Measurements from ENCODE around the gene MSGN1.

The MSGN1 gene

GRCh38 chr2:17816396-17817245 is at the start of gene MSGN1:
Gene MSGN1 (plus strand): TSS chr2:17816460. CDS start chr2:17816519, 59 bp downstream.
- H3K9me2 ChIP-seq (ENCODE audit: low read depth, low read length) = no peaks in the 10 kb centered on the region
- no peaks in the 10 kb centered on the region for H3K27me3 ChIP-seq (ENCODE audit: insufficient read depth, low read length)
- H3K27ac ChIP-seq (ENCODE audit: low read depth, low read length, poor library complexity, severe bottlenecking) = no peak within 1 kb of the TSS
- no peaks in the 10 kb centered on the region for H3K4me1 ChIP-seq (ENCODE audit: insufficient read depth, low read length, severe bottlenecking)
- no peak within 1 kb of the TSS for H2AFZ ChIP-seq (ENCODE audit: low read length)
- TF ChIP-seq EZH2 (IDR thresholded peaks at IDR 0.05; ENCODE audit: borderline replicate concordance, low read length) (no peak), CTCF (IDR thresholded peaks at IDR 0.05; ENCODE audit: low read length) (no peak)
- H4K20me1 ChIP-seq (ENCODE audit: insufficient read depth, low read length) = no peaks in the 10 kb centered on the region
- no peaks in the 10 kb centered on the region for H3K36me3 ChIP-seq (ENCODE audit: insufficient read depth, low read length)
- H3K9ac ChIP-seq (ENCODE audit: low read length) = no peak within 1 kb of the TSS
- H3F3A ChIP-seq (ENCODE audit: insufficient read depth, low read length) = no peaks in the 10 kb centered on the region
- no peaks in the 10 kb centered on the region for H3K9me3 ChIP-seq (ENCODE audit: low read length)
- no peak within 1 kb of the TSS for H3K4me2 ChIP-seq (ENCODE audit: low read length)
- H3K79me2 ChIP-seq (ENCODE audit: insufficient read depth, low read length) = no peaks in the 10 kb centered on the region
- H3K4me3 ChIP-seq (ENCODE audit: low read depth, low read length, poor library complexity, severe bottlenecking) = no peak within 1 kb of the TSS

- no peak overlapping the region for H2AFZ ChIP-seq (ENCODE audit: low read length)
- H3K4me2 ChIP-seq (ENCODE audit: low read length) = no peak overlapping the region
- no peak overlapping the region for H3K4me3 ChIP-seq (ENCODE audit: low read depth, low read length, poor library complexity, severe bottlenecking)
- H4K20me1 ChIP-seq (ENCODE audit: insufficient read depth, low read length) = no peaks in the 10 kb centered on the region
- no peaks in the 10 kb centered on the region for H3K79me2 ChIP-seq (ENCODE audit: insufficient read depth, low read length)
- H3K27ac ChIP-seq (ENCODE audit: low read depth, low read length, poor library complexity, severe bottlenecking) = no peak overlapping the region
- no peaks in the 10 kb centered on the region for H3K27me3 ChIP-seq (ENCODE audit: insufficient read depth, low read length)
- H3K9ac ChIP-seq (ENCODE audit: low read length) = no peak overlapping the region
- H3K9me3 ChIP-seq (ENCODE audit: low read length) = no peaks in the 10 kb centered on the region
- no peaks in the 10 kb centered on the region for H3F3A ChIP-seq (ENCODE audit: insufficient read depth, low read length)
- no peaks in the 10 kb centered on the region for H3K9me2 ChIP-seq (ENCODE audit: low read depth, low read length)
- H3K36me3 ChIP-seq (ENCODE audit: insufficient read depth, low read length) = peaks cover 75% of the 10 kb centered on the region
- H3K4me1 ChIP-seq (ENCODE audit: insufficient read depth, low read length, severe bottlenecking) = no peaks in the 10 kb centered on the region
- no peak for TF ChIP-seq EZH2 (IDR thresholded peaks at IDR 0.05; ENCODE audit: borderline replicate concordance, low read length)
- TF ChIP-seq CTCF (IDR thresholded peaks at IDR 0.05; ENCODE audit: low read length) = no peak
Observed at GRCh38 chr2:17768894-17769293, 47.4 kb upstream of the MSGN1 start.

GRCh38 chr2:17771956-17772355 is 44.3 kb upstream of the MSGN1 start:
- TF ChIP-seq CTCF (IDR thresholded peaks at IDR 0.05; ENCODE audit: low read length) = no peak
- TF ChIP-seq EZH2 (IDR thresholded peaks at IDR 0.05; ENCODE audit: borderline replicate concordance, low read length) = no peak
- Histone ChIP-seq H3K4me1 (ENCODE audit: insufficient read depth, low read length, severe bottlenecking) (no peaks in the 10 kb centered on the region), H3K36me3 (ENCODE audit: insufficient read depth, low read length) (peaks cover 78% of the 10 kb centered on the region), H3K9me3 (ENCODE audit: low read length) (no peaks in the 10 kb centered on the region), H3K4me3 (ENCODE audit: low read depth, low read length, poor library complexity, severe bottlenecking) (no peak overlapping the region), H3F3A (ENCODE audit: insufficient read depth, low read length) (no peaks in the 10 kb centered on the region), H3K9ac (ENCODE audit: low read length) (no peak overlapping the region), H2AFZ (ENCODE audit: low read length) (no peak overlapping the region), H3K9me2 (ENCODE audit: low read depth, low read length) (no peaks in the 10 kb centered on the region), H4K20me1 (ENCODE audit: insufficient read depth, low read length) (no peaks in the 10 kb centered on the region), H3K27ac (ENCODE audit: low read depth, low read length, poor library complexity, severe bottlenecking) (no peak overlapping the region), H3K79me2 (ENCODE audit: insufficient read depth, low read length) (no peaks in the 10 kb centered on the region), H3K4me2 (ENCODE audit: low read length) (no peak overlapping the region), H3K27me3 (ENCODE audit: insufficient read depth, low read length) (no peaks in the 10 kb centered on the region)

Data from OCI-LY1 (cell line).